ENCODE results near the gene PDE4D.
"Not testable (repeated sequence)": the region's sequence is repeated elsewhere in the genome, so short reads cannot be mapped to it uniquely, and the experiment has no call there.

The PDE4D gene

GRCh38 chr5:59458321-59458720 is 435.2 kb downstream of the PDE4D start:
- no peak for DNase-seq

- no peak for DNase-seq
Observed at GRCh38 chr5:59449905-59450644, 443.5 kb downstream of the PDE4D start.

GRCh38 chr5:59446356-59446755 is 447.2 kb downstream of the PDE4D start:
- DNase-seq = no peak

GRCh38 chr5:59445741-59446140 is 447.8 kb downstream of the PDE4D start:
- no peak for DNase-seq

- no peak for DNase-seq
Observed at GRCh38 chr5:59439303-59439702, 454.2 kb downstream of the PDE4D start.

GRCh38 chr5:59437176-59437575 is 456.4 kb downstream of the PDE4D start:
- no peak for DNase-seq

- no peak for DNase-seq
Observed at GRCh38 chr5:59436364-59437148, 457.0 kb downstream of the PDE4D start.

GRCh38 chr5:59433174-59433573 is 460.4 kb downstream of the PDE4D start:
- no peak for DNase-seq

GRCh38 chr5:59430066-59430685 is 463.4 kb downstream of the PDE4D start:
- no peak for DNase-seq

GRCh38 chr5:59428391-59428790 is 465.1 kb downstream of the PDE4D start:
- DNase-seq = no peak

GRCh38 chr5:59424515-59424914 is 469.0 kb downstream of the PDE4D start:
- DNase-seq = no peak

GRCh38 chr5:59423021-59423420 is 470.5 kb downstream of the PDE4D start:
- no peak for DNase-seq

- DNase-seq = no peak
Observed at GRCh38 chr5:59421986-59422941, 471.3 kb downstream of the PDE4D start.

GRCh38 chr5:59420596-59420995 is 472.9 kb downstream of the PDE4D start:
- DNase-seq = no peak

GRCh38 chr5:59418808-59419207 is 474.7 kb downstream of the PDE4D start:
- no peak for DNase-seq

GRCh38 chr5:59416451-59416850 is 477.1 kb downstream of the PDE4D start:
- DNase-seq = no peak

GRCh38 chr5:59416026-59416425 is 477.5 kb downstream of the PDE4D start:
- no peak for DNase-seq

- no peak for DNase-seq
Observed at GRCh38 chr5:59412428-59412827, 481.1 kb downstream of the PDE4D start.

- not testable (repeated sequence) for DNase-seq
Observed at GRCh38 chr5:59408997-59409396, 484.5 kb downstream of the PDE4D start.

GRCh38 chr5:59407967-59408366 is 485.6 kb downstream of the PDE4D start:
- DNase-seq = no peak

GRCh38 chr5:59401637-59402036 is 491.9 kb downstream of the PDE4D start:
- no peak for DNase-seq

GRCh38 chr5:59394956-59395355 is 498.6 kb downstream of the PDE4D start:
- not testable (repeated sequence) for DNase-seq

Data from CD4-positive, alpha-beta T cell treated with Interleukin-4 for 4 hours (primary cell).